VCaP (cell line): ENCODE measurements around the gene APBA2.

Experiments
- H3K27ac ChIP-seq: fragments of 450-650 bp; 2 replicates; pipeline ENCODE4 v1.5.1; 2017
- CTCF ChIP-seq: fragments of 450-650 bp; conservative IDR thresholded peaks from 2 replicates; pipeline ENCODE4 v1.5.1; 2017; ENCODE audit warnings: mild to moderate bottlenecking, moderate library complexity

Gene APBA2

GRCh38 chr15:29070471-29071231, 184.9 kb downstream of the APBA2 start:
- peak overlapping the region; percentile 71 for H3K27ac ChIP-seq
- TF ChIP-seq CTCF = no peak

- TF ChIP-seq CTCF = no peak
- H3K27ac ChIP-seq = peak overlapping the region; percentile 71
Observed at GRCh38 chr15:29071232-29071881, 185.6 kb downstream of the APBA2 start.

GRCh38 chr15:29071882-29072273, 186.1 kb downstream of the APBA2 start:
- H3K27ac ChIP-seq = no peak overlapping the region
- no peak for TF ChIP-seq CTCF

- TF ChIP-seq CTCF = no peak
- no peak overlapping the region for H3K27ac ChIP-seq
Observed at GRCh38 chr15:29072444-29072843, 186.7 kb downstream of the APBA2 start.

GRCh38 chr15:29074045-29074444, 188.3 kb downstream of the APBA2 start:
- H3K27ac ChIP-seq = no peak overlapping the region
- no peak for TF ChIP-seq CTCF

GRCh38 chr15:29078541-29078940, 192.8 kb downstream of the APBA2 start:
- no peak overlapping the region for H3K27ac ChIP-seq
- TF ChIP-seq CTCF = no peak

GRCh38 chr15:29079479-29079878, 193.7 kb downstream of the APBA2 start:
- no peak for TF ChIP-seq CTCF
- H3K27ac ChIP-seq = no peak overlapping the region
